ENCODE measurements around the gene EYA2.

- TF ChIP-seq CTCF (IDR thresholded peaks at IDR 0.05) (no peak), POLR2A (IDR thresholded peaks at IDR 0.05) (no peak)
Measured at GRCh38 chr20:47050996-47051395, 156.4 kb downstream of the EYA2 start.

Data from heart left ventricle (tissue), 13 donors.